ENCODE results near the gene RASEF.
"Not testable (repeated sequence)": the region's sequence is repeated elsewhere in the genome, so short reads cannot be mapped to it uniquely, and the experiment has no call there.

Gene RASEF
- 0 to 0.19 (median 0.06) reads per million in 18 experiments for total RNA-seq

DNA sequence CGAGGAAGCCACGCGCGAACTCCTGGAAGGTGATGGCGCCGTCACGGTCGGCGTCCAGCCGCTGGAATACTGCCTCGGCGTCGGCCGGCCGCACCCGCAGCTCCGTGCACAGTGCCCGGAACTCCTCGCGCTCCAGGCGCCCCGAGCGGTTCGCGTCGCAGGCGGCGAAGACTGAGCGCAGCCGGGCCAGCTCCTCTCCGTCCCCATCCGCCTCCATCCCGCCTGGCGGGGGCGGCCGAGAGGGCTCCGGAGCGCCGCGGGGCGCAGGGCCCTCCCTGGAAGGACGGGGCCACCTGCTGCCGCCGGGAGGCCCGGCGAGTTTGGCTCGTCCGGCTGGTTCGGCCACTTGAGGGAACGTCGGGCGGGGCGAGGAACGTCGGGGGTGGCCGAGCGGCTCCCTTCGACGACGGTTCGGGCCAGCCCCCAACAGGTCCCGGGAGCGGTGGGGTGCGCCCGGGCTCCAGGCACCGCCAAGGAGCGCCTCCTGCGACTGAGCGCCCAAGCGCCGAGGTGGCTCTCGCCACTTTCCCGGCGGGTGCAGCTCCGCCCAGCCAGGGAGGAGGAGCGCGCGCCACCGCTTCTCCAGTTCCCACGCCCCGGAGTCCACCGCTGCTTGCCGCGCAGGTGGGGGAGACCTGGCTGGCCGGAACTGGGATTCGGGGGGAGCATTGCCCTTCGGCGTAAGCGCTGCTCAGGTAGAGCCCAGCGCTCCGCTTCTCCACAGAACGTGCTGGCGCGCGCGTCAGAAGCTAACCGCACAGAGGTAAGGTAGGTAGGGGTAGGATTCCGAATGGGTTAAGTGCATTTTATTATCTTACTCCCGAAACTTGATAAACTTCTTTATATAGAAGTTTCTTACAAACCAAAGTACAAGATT, at the start of gene RASEF:
Gene RASEF, minus strand, starts transcription at position 492 of the 877 bp plus-strand sequence. Its CDS starts 275 bp downstream, at position 217.
- no peak for DNase-seq

DNA sequence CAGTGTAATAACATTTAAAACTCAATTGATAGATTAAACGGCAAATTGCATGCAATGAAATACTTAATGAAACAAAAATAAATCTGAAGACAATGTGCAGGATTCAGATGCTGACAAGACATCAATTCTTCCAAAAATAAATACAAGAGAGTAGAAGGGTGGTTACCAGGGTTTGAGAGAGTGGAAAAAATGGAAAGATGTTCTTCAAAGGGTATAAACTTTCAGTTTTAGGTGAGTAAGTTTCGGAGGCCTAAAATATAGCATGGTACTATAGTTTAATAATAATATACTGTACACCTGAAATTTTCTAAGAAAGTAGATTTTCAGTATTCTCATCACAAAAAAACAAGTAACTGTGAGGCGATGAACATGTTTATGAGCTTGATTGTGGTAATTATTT, 48.2 kb upstream of the RASEF start:
- no peak for DNase-seq

DNA sequence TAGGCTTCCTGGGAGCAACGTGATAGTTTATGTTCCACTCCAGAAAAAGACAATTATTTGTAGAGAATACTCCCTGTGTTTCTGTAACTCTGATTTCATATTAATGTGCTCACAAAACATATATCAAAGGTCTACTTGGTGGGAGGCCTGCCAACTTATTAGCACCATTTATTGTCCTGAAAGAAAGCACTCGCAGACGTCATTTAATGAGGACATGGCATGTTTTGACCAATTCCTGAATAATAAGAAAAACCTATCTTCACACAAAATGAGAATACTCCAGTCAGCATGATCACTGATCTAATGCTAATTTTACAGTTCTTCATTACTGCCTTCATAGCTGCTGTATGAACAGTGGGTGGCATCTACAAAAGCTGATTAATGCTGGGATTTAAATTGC, 46.4 kb upstream of the RASEF start:
- no peak for DNase-seq

DNA sequence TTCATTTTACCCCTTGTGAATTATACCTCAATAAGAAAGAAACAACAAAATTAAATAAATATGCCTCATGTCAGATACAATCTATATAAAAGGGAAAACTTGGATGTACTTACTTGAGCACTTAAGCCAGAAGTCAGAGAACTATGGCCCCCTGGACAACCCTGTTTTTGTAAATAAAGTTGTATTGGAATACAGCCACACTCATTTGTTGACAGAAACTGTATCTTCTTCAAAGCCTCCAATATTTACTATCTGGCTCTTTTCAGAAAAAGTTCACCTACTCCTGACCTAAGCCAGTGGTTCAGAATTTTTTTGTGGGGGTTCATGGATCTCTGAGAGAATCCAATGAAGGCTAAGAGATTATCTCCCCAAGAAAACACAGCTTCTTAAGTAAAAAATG, 45.3 kb upstream of the RASEF start:
- DNase-seq, result no peak

DNA sequence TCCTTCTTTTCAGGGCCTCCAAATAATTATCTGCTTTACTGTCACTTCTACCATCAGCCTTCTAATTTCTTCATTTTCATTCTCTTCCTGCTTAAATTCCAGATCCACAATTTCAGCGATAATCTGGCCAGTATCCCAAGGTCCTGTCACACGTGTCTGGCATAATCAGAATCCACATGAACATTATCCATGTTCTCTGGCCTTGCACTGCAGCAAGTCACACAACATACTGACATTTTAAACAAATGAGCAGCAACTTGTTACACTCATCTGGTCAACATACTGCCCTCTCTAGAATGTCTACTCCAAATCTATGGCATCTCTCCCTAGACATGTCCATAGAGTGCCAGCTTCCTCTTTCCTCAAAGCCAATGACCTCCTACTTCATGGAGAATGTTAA, 43.8 kb upstream of the RASEF start:
- no peak for DNase-seq

DNA sequence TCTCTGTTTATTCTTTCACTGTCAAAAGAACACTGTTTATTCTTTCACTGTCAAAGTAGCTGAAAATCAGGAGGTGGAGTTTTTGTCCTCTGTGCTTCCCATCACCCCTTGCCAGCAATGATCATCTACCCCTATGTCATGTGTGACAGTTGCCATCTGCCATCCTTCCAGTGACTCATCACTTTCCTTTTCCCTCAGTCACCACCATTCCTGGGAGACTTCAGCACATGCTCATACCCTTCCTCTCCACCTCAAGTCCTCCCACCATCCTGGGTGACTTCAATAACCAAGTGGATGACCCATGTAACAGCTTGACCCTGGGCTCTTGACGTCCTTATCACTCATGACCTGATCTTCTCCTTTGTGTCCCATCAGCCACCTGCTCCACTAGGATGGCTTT, 43.3 kb upstream of the RASEF start:
- no peak for DNase-seq

DNA sequence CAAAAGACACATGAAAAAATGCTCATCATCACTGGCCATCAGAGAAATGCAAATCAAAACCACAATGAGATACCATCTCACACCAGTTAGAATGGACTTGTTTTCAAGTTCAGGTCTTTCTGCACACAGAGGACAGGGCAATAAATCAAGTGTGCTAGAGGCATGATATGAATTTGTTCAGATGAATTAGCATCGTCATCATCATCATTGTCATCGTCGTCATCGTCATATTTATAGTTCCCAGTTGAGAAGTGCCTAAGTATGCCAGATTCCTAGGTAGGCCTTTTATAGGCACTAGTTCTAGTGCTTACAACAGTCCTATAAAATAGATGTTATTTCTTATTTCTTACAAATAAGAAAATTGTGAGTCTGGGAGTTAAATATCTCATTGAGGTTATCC, 34.7 kb upstream of the RASEF start:
- no peak for DNase-seq

DNA sequence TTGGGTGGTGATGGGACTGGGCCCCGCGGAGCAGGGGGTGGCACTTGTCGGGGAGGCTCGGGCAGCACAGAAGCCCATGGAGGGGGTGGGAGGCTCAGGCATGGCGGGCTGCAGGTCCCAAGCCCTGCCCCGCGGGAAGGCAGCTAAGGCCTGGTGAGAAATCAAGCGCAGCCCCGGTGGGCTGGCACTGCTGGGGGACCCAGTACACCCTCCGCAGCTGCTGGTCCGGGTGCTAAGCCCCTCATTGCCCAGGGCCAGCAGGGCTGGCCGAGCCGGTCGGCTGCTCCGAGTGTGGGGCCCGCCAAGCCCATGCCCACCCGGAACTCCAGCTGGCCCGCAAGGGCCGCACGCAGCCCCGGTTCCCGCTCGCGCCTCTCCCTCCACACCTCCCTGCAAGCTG, 30.4 kb upstream of the RASEF start:
- DNase-seq, result not testable (repeated sequence)

DNA sequence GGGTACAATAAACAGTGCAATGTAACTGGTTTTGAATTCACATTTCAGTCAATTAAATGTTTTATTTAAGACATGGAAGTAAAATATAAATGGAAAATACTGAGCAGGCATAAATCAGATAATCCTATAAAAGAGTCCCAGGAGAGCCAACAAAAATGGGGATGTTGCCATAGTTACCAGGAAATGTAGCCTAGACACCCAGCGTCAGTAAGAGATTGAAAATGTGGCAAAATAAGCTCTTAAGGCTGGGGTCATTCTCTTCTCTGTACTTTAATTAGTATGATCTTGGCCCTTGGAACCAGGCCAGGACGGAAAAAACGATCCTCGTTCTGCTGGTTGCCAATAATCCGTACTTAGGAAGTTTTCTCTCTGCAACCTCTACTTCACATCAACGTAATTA, 18.9 kb upstream of the RASEF start:
- DNase-seq, result no peak

DNA sequence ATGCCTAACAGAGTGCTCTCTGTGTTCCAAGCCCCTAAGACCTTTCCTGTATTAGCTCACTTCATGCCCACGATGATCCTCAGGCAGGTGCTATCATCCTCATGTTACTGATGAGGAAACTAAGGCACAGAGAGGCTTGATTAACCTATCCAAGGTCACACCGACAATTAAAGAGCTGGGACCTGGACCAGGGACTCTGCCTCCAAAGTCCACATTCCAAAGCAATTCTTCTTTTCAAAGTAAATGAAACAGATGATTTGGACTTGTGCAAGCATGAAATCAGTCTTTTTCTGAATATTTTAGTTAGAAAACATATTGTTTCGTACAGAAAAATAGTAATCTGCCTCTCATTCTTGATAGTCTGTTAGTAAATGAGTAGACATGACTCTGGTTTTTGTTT, 18.1 kb upstream of the RASEF start:
- no peak for DNase-seq

DNA sequence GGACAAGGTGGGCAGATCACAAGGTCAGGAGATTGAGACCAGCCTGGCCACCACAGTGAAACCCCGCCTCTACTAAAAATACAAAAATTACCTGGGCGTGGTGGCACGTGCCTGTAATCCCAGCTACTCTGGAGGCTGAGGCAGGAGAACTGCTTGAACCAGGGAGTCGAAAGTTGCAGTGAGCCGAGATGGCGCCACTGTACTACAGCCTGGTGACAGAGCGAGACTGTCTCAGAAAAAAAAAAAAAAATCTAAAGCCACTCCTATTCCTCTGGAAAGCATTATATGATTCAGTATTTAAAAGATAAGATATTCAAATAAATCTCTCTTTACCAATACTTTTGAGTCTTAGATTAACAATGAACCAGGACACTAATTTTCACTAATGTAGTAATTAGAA, 13.0 kb upstream of the RASEF start:
- not testable (repeated sequence) for DNase-seq

DNA sequence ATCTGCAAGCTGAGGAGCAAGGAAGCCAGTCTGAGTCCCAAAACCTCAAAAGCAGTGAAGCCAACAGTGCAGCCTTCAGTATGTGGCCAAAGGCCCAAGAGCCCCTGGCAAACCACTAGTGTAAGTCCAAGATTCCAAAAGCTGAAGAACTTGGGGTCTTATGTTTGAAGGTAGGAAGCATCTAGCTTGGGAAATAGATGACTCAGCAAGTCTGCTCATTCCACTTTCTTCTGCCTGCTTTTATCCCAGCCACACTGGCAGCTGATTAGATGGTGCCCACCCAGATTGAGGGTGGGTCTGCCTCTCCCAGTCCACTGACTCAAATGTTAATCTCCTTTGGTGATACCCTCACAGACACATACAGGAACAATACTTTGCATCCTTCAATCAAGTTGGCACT, 9.6 kb upstream of the RASEF start:
- not testable (repeated sequence) for DNase-seq

DNA sequence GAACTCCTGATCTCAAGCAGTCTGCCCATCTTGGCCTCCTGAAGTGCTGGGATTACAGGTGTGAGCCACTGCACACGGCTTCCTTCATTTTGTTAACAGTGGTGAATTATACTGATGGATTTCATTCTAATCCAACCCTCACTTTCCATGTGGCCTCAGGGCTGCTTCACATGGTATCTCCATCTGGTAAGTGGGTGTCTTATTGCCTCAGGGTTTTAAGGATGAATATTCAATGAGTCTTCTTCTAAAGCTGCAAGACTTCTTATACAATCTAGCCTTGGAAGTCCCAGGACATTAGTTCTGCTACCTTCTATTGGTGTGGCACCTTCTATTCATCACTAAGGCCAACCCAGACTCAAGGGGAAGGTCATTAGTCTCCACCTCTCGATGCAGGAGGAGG, 8.7 kb upstream of the RASEF start:
- no peak for DNase-seq

DNA sequence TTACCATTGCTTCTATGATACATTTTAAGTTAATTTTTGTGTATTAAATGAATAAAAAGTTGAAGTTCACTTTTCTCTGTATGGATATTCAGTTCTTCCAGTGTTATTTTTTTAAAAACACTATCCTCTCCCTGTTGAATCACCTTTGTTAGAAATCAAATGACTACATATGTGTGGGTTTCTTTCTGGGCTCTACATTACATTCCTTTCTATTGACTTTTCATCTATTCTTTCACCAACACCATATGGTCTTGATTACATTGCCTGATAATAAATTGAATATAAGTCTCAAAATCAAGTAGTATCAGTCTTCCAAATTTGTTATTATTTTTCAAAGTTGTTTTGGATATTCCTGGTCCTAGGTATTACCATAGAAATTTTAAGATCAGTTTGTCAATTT, 7.3 kb upstream of the RASEF start:
- no peak for DNase-seq

DNA sequence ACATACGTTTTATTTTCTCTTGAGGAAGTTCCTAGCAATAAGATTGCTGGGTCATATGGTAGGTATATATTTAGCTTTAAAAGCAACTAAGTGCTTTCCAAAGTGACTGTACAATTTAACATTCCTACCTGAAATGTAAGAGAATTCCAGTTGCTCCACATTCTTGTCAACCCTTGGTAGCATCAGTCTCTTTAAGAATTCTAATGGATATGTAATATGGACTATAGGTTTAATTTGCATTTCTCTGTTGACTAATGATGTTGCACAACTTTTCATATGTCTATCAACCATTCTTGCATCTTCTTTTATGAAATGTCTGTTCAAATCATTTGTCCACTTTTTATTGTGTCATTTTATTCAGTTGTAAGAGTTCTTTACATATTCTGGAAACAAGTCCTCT, 6.7 kb upstream of the RASEF start:
- DNase-seq, result no peak

DNA sequence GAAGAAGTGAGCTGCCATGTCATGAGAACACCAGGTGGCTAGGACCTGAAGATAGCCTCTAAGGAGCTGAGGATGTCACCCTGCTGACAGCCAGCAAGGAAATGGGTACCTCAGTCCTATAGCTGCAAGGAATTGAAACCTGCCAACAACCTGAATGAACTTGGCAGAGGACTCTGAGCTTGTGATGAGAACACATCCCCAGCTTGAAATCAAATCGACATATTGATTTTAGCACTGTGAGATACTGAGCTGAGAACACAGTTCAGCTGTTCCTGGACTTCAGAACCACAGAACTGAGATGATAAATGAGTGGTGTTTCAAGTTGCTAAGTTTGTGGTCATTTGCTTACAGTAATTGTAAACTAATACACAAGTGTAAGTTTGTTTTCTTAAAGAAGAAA, 5.5 kb upstream of the RASEF start:
- no peak for DNase-seq

DNA sequence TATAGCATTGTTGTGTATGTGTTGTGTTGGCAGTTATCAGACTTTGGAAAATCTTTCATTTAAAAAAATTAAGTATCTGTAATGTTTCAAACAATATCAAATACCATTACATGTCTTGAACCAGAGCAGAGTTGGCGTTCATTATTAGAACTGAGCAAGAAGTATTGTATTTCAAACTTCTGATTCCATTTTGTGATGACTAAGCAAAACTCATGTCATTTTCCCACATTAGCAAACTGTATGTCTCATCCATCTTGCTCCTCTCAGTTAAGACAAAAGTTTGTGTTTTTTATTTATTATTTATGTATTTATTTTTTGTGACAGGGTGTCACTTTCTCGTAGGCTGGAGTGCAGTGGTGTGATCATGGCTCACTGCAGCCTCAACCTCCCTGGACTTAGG, 4.6 kb upstream of the RASEF start:
- DNase-seq, result no peak

DNA sequence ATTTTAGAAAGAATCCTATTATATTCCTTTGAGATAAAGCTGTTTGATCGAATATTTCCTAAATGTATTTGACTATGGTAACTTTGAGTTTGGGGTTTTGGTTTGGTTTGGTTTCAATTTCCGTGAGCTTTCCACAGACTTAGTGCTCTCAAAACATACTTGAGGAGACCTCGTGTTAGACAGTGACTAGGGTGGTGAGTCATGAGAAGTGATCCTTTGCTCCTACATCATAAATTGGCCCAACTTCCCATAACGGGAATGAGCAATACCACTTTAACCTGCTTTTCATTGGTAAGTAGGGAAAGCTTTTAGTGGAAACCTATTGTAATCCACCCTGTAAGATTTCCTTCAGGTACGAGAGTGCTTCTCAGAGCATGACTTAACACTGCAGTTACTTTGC, 3.8 kb upstream of the RASEF start:
- no peak for DNase-seq

DNA sequence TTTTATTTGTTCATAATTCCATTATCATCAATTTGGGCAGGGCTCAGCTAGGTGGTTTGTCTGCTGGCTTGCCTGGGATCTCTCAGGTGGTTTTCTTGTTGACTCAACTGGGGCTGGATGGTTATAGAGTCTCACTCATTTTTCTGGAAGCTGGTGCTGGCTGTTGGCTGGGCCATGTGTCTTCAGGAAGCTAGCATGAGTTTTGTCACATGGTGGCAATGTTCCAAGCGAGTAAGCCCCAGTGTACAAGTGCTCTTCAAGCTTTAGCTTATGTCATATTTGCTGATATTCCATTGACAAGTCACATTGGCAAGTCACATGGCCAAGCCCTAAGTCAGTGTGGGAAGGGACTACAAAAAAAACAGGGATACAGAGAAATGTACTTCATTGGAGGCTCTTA, 2.3 kb upstream of the RASEF start:
- no peak for DNase-seq

DNA sequence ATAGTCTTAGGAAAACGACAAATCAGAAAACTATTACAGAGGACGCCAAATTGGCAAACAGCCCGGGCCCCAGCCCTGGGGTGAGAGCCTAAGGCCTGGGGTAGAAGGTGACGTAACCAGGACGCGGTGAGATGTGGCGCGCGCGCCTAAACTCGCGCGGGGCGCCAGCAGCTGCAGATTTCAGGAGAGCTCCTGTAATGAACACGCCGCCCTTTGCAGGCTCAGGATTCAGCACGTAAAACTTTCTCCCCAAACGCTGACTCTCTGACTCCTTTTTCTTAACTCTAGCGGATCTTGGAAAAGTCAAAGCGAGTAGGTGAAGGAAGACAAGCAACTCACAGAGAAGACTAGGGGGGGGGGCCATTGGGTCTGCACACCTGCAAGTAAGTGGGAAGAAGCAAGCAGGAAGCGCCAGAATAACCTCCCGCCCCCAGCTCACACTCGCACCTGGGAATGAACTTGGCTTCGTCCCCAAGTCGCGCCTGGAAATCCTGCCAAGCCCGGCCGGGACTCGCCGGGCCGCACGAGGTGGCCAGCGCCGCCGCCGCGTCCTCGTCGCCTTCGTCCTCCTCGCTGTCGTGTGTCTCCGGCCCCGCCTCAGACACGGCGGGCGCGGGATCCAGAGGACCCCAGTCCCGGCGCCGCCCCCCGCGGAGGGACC, 822 bp downstream of the RASEF start:
- no peak for DNase-seq

DNA sequence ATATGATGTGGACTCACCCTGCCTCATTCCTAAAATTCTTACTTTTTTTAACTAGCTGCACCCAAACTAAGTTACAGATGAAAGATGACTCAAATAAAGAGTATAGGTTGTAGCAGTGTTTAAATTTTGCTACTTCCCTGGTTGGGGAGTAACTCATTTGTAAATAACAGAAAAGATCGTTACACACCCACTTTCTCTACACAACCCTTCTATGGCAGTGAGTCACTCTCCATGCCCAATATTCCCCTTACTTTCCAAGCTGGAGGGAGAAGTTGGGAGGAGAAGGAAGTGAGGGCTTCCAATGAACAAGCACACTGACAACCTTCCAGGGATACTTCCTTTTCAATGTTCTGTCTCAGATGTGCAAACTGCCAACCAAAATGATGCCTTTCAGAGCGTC, 1.9 kb downstream of the RASEF start:
- no peak for DNase-seq

DNA sequence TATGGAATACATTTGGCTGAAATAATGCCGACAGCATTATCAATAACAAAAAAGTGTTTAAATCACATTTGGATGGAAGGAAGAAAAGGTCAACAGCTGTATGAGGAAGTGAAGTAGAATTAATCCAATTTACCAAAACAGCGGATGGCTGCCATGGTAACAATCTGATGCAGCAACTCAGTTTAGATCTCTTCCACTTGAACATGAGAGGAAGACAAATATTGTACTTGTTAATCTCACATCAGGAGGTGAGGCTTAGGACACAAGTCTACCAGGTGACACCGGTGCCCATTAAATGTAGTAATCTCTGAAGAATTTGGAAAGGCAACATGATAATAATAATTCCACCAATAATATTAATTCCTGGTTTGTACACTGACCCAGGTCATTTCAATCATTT, 2.4 kb downstream of the RASEF start:
- no peak for DNase-seq

DNA sequence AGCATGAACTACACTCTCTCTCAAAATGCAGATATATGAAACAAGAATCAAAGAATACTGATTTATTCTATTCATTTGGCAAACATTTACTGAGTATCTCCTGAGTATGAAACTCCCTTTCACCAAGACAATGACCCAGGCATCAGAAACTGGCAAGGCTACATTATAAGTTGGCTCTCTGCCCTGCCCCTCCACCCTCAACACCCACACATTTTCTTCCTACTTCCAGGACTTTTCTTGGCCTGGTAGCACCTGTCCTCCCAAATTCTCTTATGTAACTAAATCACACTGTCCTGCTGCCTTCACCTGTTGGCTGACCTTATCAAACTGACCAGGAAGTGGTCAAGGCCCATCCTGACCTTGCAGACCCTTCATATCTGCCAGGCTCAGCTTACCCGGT, 3.5 kb downstream of the RASEF start:
- DNase-seq, result no peak

DNA sequence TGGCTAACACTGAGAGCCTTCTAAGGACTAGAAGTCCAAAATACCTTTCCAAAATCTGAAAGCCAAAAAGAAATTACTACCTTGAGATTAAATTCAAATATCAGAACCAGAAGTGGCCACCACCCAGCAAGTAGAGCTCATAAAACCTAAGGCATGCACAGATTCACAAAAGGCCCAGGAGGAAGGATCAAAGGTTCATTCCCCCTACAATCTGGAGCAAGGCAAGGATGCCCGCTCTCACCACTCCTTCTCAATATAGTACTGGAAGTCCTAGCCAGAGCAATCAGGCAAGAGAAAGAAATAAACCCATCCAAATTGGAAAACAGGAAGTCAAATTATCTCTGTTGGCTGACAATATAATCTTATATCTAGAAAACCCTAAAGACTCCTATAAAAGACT, 6.0 kb downstream of the RASEF start:
- DNase-seq, result no peak
